ENCODE data around the gene SOX11.
"Not testable (repeated sequence)": the region's sequence is repeated elsewhere in the genome, so short reads cannot be mapped to it uniquely, and the experiment has no call there.

DNA sequence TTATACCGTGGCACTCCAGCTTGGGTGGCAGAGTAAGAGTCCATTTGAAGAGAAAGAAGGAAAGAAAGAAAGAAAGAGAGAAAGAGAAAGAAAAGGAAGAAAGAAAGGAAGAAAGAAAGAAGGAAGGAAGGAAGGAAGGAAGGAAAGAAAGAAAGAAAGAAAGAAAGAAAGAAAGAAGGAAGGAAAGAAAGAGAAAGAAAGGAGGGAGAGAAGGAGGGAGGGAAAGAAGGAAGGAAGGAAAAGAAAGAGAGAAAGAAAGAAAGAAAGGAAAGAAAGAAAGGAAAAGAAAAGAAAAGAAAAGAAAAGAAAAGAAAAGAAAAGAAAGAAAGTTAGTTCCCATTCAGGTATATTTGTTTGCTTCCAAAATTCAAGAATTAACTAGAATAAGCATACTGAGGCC, 24.5 kb upstream of the SOX11 start:
- TF ChIP-seq POLR2A (IDR thresholded peaks at IDR 0.05): not testable (repeated sequence)
- TF ChIP-seq, protein P1, sequence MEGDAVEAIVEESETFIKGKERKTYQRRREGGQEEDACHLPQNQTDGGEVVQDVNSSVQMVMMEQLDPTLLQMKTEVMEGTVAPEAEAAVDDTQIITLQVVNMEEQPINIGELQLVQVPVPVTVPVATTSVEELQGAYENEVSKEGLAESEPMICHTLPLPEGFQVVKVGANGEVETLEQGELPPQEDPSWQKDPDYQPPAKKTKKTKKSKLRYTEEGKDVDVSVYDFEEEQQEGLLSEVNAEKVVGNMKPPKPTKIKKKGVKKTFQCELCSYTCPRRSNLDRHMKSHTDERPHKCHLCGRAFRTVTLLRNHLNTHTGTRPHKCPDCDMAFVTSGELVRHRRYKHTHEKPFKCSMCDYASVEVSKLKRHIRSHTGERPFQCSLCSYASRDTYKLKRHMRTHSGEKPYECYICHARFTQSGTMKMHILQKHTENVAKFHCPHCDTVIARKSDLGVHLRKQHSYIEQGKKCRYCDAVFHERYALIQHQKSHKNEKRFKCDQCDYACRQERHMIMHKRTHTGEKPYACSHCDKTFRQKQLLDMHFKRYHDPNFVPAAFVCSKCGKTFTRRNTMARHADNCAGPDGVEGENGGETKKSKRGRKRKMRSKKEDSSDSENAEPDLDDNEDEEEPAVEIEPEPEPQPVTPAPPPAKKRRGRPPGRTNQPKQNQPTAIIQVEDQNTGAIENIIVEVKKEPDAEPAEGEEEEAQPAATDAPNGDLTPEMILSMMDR (IDR thresholded peaks at IDR 0.05): not testable (repeated sequence)

All from thyroid gland (tissue), 4 donors.